ENCODE data around the gene TASL. TPM values are rescaled to one million over a fixed set of nuclear protein-coding genes. Genes with fewer than 3 reads are reported as not detected.

The TASL gene
- total RNA-seq, 4 donors from 2014 or later, result 0.27 to 3.7 (median 1.6) TPM; not detected in 1

- TF ChIP-seq POLR2A (IDR thresholded peaks at IDR 0.05) (no peak), EP300 (IDR thresholded peaks at IDR 0.05; ENCODE audit: low read depth) (no peak), CTCF (IDR thresholded peaks at IDR 0.05) (no peak), POLR2AphosphoS5 (IDR thresholded peaks at IDR 0.05) (no peak)
- H3K4me3 ChIP-seq, result no peak overlapping the region
- in situ Hi-C loops (cut with MboI; ENCODE audit: low pct_ligation_motif_present in 1 of 4, low pct_unique_long_range_greater_than_20kb in 1 of 4, low sequenced_read_pairs in 3 of 4), result no loop called here
- no peaks in the 10 kb centered on the region for H3K4me1 ChIP-seq
- H3K9me3 ChIP-seq, result no peaks in the 10 kb centered on the region
- H3K27ac ChIP-seq, result no peak overlapping the region
- WGBS, 2 donors (ENCODE audit: low coverage in 1 of 2), result 64% methylated on average over 1 of the region's 1 CpG; no CpG with 5 or more reads in 1 of the 2 donors
- DNase-seq, result no peak
- no peaks in the 10 kb centered on the region for H3K36me3 ChIP-seq
- intact Hi-C loops (cut with DNase I; ENCODE audit: low total_unique reads), result no loop called here
- H3K27me3 ChIP-seq, result no peaks in the 10 kb centered on the region
Observed at GRCh38 chrX:30586516-30586915, 8.9 kb upstream of the TASL start.

- no peak overlapping the region for H3K27ac ChIP-seq
- TF ChIP-seq EP300 (IDR thresholded peaks at IDR 0.05; ENCODE audit: low read depth), result no peak
- TF ChIP-seq POLR2A (IDR thresholded peaks at IDR 0.05), result no peak
- no peak for TF ChIP-seq CTCF (IDR thresholded peaks at IDR 0.05)
- TF ChIP-seq POLR2AphosphoS5 (IDR thresholded peaks at IDR 0.05), result no peak
- H3K9me3 ChIP-seq, result no peaks in the 10 kb centered on the region
- no peaks in the 10 kb centered on the region for H3K36me3 ChIP-seq
- no peak for DNase-seq
- no peaks in the 10 kb centered on the region for H3K27me3 ChIP-seq
- no peak overlapping the region for H3K4me3 ChIP-seq
- 80 to 100% methylated on average over 2 to 6 of the region's 6 CpGs for WGBS, 2 donors (ENCODE audit: low coverage in 1 of 2)
- in situ Hi-C loops (cut with MboI; ENCODE audit: low pct_ligation_motif_present in 1 of 4, low pct_unique_long_range_greater_than_20kb in 1 of 4, low sequenced_read_pairs in 3 of 4), result no loop called here
- H3K4me1 ChIP-seq, result no peaks in the 10 kb centered on the region
- intact Hi-C loops (cut with DNase I; ENCODE audit: low total_unique reads), result no loop called here
Observed at GRCh38 chrX:30582664-30583063, 5.1 kb upstream of the TASL start.

GRCh38 chrX:30580641-30581040, 3.1 kb upstream of the TASL start:
- Histone ChIP-seq H3K4me3 (no peak overlapping the region), H3K4me1 (no peaks in the 10 kb centered on the region), H3K36me3 (no peaks in the 10 kb centered on the region), H3K27me3 (no peaks in the 10 kb centered on the region), H3K27ac (no peak overlapping the region), H3K9me3 (no peaks in the 10 kb centered on the region)
- no peak for DNase-seq
- TF ChIP-seq POLR2AphosphoS5 (IDR thresholded peaks at IDR 0.05) (no peak), POLR2A (IDR thresholded peaks at IDR 0.05) (no peak), EP300 (IDR thresholded peaks at IDR 0.05; ENCODE audit: low read depth) (no peak), CTCF (IDR thresholded peaks at IDR 0.05) (no peak)
- in situ Hi-C loops (cut with MboI; ENCODE audit: low pct_ligation_motif_present in 1 of 4, low pct_unique_long_range_greater_than_20kb in 1 of 4, low sequenced_read_pairs in 3 of 4) (no loop called here), intact Hi-C loops (cut with DNase I; ENCODE audit: low total_unique reads) (no loop called here)
- WGBS, 2 donors (ENCODE audit: low coverage in 1 of 2), result 65% methylated on average over 2 of the region's 2 CpGs; no CpG with 5 or more reads in 1 of the 2 donors

GRCh38 chrX:30576881-30577280, 685 bp downstream of the TASL start:
- no peaks in the 10 kb centered on the region for H3K36me3 ChIP-seq
- DNase-seq, result no peak
- WGBS, 2 donors (ENCODE audit: low coverage in 1 of 2), result 77% methylated on average over 7 to 8 of the region's 8 CpGs
- intact Hi-C loops (cut with DNase I; ENCODE audit: low total_unique reads) (loop anchor here (10.0 kb wide), 1 partner anchor 128 kb away; no protein-coding TSS in a partner anchor), in situ Hi-C loops (cut with MboI; ENCODE audit: low pct_ligation_motif_present in 1 of 4, low pct_unique_long_range_greater_than_20kb in 1 of 4, low sequenced_read_pairs in 3 of 4) (loop anchor here in 1 of 4 donors (10.0 kb wide), 1 partner anchor 138 kb away; no protein-coding TSS in a partner anchor)
- H3K27ac ChIP-seq, result peak overlapping the region in 2 of 4 donors; percentile 47 to 51
- H3K4me3 ChIP-seq, result peak overlapping the region in 1 of 4 donors; percentile 13
- H3K9me3 ChIP-seq, result no peaks in the 10 kb centered on the region
- TF ChIP-seq CTCF (IDR thresholded peaks at IDR 0.05), result no peak
- no peaks in the 10 kb centered on the region for H3K27me3 ChIP-seq
- H3K4me1 ChIP-seq, result no peaks in the 10 kb centered on the region

All from transverse colon (tissue), 4 donors.